ENCODE measurements around the gene GADD45A. TPM values are rescaled to one million over a fixed set of nuclear protein-coding genes. Genes with fewer than 3 reads are reported as not detected.

The GADD45A gene
- polyA plus RNA-seq, 1 donor (not counting 4 experiments of a cell fraction or from before 2014, with no cell fraction given) = 151 TPM

GRCh38 chr1:67683316-67683715 lies 1.7 kb upstream of the GADD45A start:
- peak overlapping the region; percentile 12 to 90 (median 81) for H3K4me3 ChIP-seq (ENCODE audit: control insufficient read depth in 2 of 3, extremely low read depth in 1 of 3, insufficient read depth in 2 of 3, low read depth in 1 of 3, low read length in 3 of 3)
- no peaks in the 10 kb centered on the region for H3K9me1 ChIP-seq (ENCODE audit: control insufficient read depth, extremely low read depth, insufficient read depth, low read length)
- peaks cover 5% of the 10 kb centered on the region for H4K20me1 ChIP-seq (ENCODE audit: control insufficient read depth, extremely low read depth, insufficient read depth, low read length)
- peak; percentile 91 for FAIRE-seq
- H3K4me1 ChIP-seq (ENCODE audit: control insufficient read depth, extremely low read depth, insufficient read depth, low read length) = peaks cover 46% of the 10 kb centered on the region
- no peak for TF ChIP-seq EZH2 (IDR thresholded peaks at IDR 0.05; ENCODE audit: low read length)
- TF ChIP-seq CTCF (optimal IDR thresholded peaks at IDR 0.05 in 1 of 3, IDR thresholded peaks at IDR 0.05 in 1 of 3, conservative IDR thresholded peaks at IDR 0.05 in 1 of 3; ENCODE audit: extremely low read depth in 1 of 3, insufficient read depth in 2 of 3, low read length in 3 of 3) = no peak
- peaks cover 4 to 24% of the 10 kb centered on the region in 2 experiments for H3K36me3 ChIP-seq (ENCODE audit: control insufficient read depth in 2 of 2, extremely low read depth in 1 of 2, insufficient read depth in 2 of 2, low read length in 2 of 2)
- no peaks in the 10 kb centered on the region for H3K9me3 ChIP-seq (ENCODE audit: control insufficient read depth, low read depth, low read length)
- H3K27ac ChIP-seq (ENCODE audit: control insufficient read depth, insufficient read depth, low read length) = peak overlapping the region; percentile 99
- peak overlapping the region; percentile 72 for H3K9ac ChIP-seq (ENCODE audit: control insufficient read depth, extremely low read depth, insufficient read depth, low read length)
- no peak for DNase-seq (ENCODE audit: low read depth, low spot score)
- H2AFZ ChIP-seq (ENCODE audit: control insufficient read depth, low read length) = no peak overlapping the region
- H3K27me3 ChIP-seq (ENCODE audit: control insufficient read depth, extremely low read depth, insufficient read depth, low read length) = no peaks in the 10 kb centered on the region
- peak overlapping the region; percentile 99 for H3K4me2 ChIP-seq (ENCODE audit: control insufficient read depth, extremely low read depth, insufficient read depth, low read depth, low read length)
- dilution Hi-C loops (cut with MboI; ENCODE audit: extremely low pct_ligation_motif_present, low sequenced_read_pairs) = loop anchor here (25.0 kb wide), 1 partner anchor 146 kb away; no protein-coding TSS in a partner anchor
- peaks cover 25% of the 10 kb centered on the region for H3K79me2 ChIP-seq (ENCODE audit: control insufficient read depth, insufficient read depth, low read length)

GRCh38 chr1:67683766-67684525 lies 1.1 kb upstream of the GADD45A start:
- Histone ChIP-seq H3K79me2 (ENCODE audit: control insufficient read depth, insufficient read depth, low read length) (peaks cover 25% of the 10 kb centered on the region), H3K9me1 (ENCODE audit: control insufficient read depth, extremely low read depth, insufficient read depth, low read length) (no peaks in the 10 kb centered on the region), H3K27ac (ENCODE audit: control insufficient read depth, insufficient read depth, low read length) (peak overlapping the region; percentile 99), H3K36me3 (ENCODE audit: control insufficient read depth in 2 of 2, extremely low read depth in 1 of 2, insufficient read depth in 2 of 2, low read length in 2 of 2) (peaks cover 6 to 29% of the 10 kb centered on the region in 2 experiments), H3K4me2 (ENCODE audit: control insufficient read depth, extremely low read depth, insufficient read depth, low read depth, low read length) (peak overlapping the region; percentile 99), H2AFZ (ENCODE audit: control insufficient read depth, low read length) (peak overlapping the region; percentile 38), H3K27me3 (ENCODE audit: control insufficient read depth, extremely low read depth, insufficient read depth, low read length) (no peaks in the 10 kb centered on the region), H4K20me1 (ENCODE audit: control insufficient read depth, extremely low read depth, insufficient read depth, low read length) (peaks cover 10% of the 10 kb centered on the region), H3K9ac (ENCODE audit: control insufficient read depth, extremely low read depth, insufficient read depth, low read length) (peak overlapping the region; percentile 99), H3K4me1 (ENCODE audit: control insufficient read depth, extremely low read depth, insufficient read depth, low read length) (peaks cover 50% of the 10 kb centered on the region), H3K4me3 (ENCODE audit: control insufficient read depth in 2 of 3, extremely low read depth in 1 of 3, insufficient read depth in 2 of 3, low read depth in 1 of 3, low read length in 3 of 3) (peak overlapping the region; percentile 81 to 94 (median 90)), H3K9me3 (ENCODE audit: control insufficient read depth, low read depth, low read length) (no peaks in the 10 kb centered on the region)
- DNase-seq (ENCODE audit: low read depth, low spot score) (no peak), FAIRE-seq (peak; percentile 73)
- dilution Hi-C loops (cut with MboI; ENCODE audit: extremely low pct_ligation_motif_present, low sequenced_read_pairs) = loop anchor here (25.0 kb wide), 1 partner anchor 147 kb away; no protein-coding TSS in a partner anchor
- TF ChIP-seq EZH2 (IDR thresholded peaks at IDR 0.05; ENCODE audit: low read length) = no peak
- no peak for TF ChIP-seq CTCF (optimal IDR thresholded peaks at IDR 0.05 in 1 of 3, IDR thresholded peaks at IDR 0.05 in 1 of 3, conservative IDR thresholded peaks at IDR 0.05 in 1 of 3; ENCODE audit: extremely low read depth in 1 of 3, insufficient read depth in 2 of 3, low read length in 3 of 3)

Data from keratinocyte (primary cell).